Tibial nerve (tissue), 4 donors: Measurements from ENCODE around the gene FAT1. TPM values are rescaled to one million over a fixed set of nuclear protein-coding genes. Genes with fewer than 3 reads are reported as not detected.
"Not testable (repeated sequence)": the region's sequence is repeated elsewhere in the genome, so short reads cannot be mapped to it uniquely, and the experiment has no call there.

Source experiments
- DNase-seq, 2 donors: peaks; one replicate each; pipeline ENCODE4 v3.0.0-alpha.2; 2019; ENCODE audit warnings: low spot score in 2 of 2
- H3K27ac ChIP-seq, 4 donors: fragments of 200-600 bp; sonication (generic) in 3 of 4; one replicate each; pipeline ENCODE4 v1.5.1; 2017 to 2019; ENCODE audit warnings: mild to moderate bottlenecking in 1 of 4
- H3K27me3 ChIP-seq, 2 donors: fragments of 200-600 bp; sonication (generic) in 1 of 2; one replicate each; pipeline versions ENCODE4 v1.5.1 to v1.6.0; 2017 to 2019
- H3K36me3 ChIP-seq, 3 donors: fragments of 200-600 bp; sonication (generic); one replicate each; pipeline ENCODE4 v1.5.1; 2018 to 2019
- H3K4me1 ChIP-seq, 4 donors: fragments of 200-600 bp; sonication (generic) in 3 of 4; one replicate each; pipeline ENCODE4 v1.5.1; 2017 to 2019
- H3K4me3 ChIP-seq, 4 donors: fragments of 200-600 bp; sonication (generic) in 3 of 4; one replicate each; pipeline ENCODE4 v1.5.1; 2017 to 2019; ENCODE audit warnings: mild to moderate bottlenecking in 1 of 4, moderate library complexity in 1 of 4
- H3K9me3 ChIP-seq, 4 donors: fragments of 200-600 bp; sonication (generic) in 3 of 4; one replicate each; pipeline ENCODE4 v1.5.1; 2017 to 2019
- EP300 ChIP-seq, 2 donors: sonication (generic); formaldehyde crosslinking; IDR thresholded peaks; one replicate each; pipeline ENCODE4 v1.6.1; 2017; ENCODE audit warnings: antibody characterized with exemption in 2 of 2, mild to moderate bottlenecking in 1 of 2
- POLR2A ChIP-seq, 2 donors: fragments of 450-650 bp; IDR thresholded peaks; one replicate each; pipeline ENCODE4 v1.6.1; 2017; ENCODE audit warnings: antibody characterized with exemption in 2 of 2, mild to moderate bottlenecking in 2 of 2, moderate library complexity in 2 of 2
- WGBS, 2 donors: methylation state at CpG; one replicate each; pipeline ENCODE4 v1.1.5; 2018; 5-methylcytosine and 5-hydroxymethylcytosine counted together
- total RNA-seq, 4 donors: library from RNA; depleted of rRNA; stranded (reverse); fragments of >200 nt; gene quantifications; one replicate each; pipeline ENCODE4 v1.1.0, GENCODE V29; 2016
- TF ChIP-seq, protein P1 (sequence below), 5 experiments: fragments of 200-600 bp in 3 of 5; fragments of 450-650 bp in 2 of 5; sonication (generic) in 3 of 5; IDR thresholded peaks; one replicate each; pipeline ENCODE4 v1.5.1; 2016 to 2019; ENCODE audit warnings: antibody characterized with exemption in 5 of 5, mild to moderate bottlenecking in 3 of 5, moderate library complexity in 2 of 5

Gene FAT1
- total RNA-seq, 4 donors from 2014 or later, result 85.2 to 119 (median 91.6) TPM

DNA sequence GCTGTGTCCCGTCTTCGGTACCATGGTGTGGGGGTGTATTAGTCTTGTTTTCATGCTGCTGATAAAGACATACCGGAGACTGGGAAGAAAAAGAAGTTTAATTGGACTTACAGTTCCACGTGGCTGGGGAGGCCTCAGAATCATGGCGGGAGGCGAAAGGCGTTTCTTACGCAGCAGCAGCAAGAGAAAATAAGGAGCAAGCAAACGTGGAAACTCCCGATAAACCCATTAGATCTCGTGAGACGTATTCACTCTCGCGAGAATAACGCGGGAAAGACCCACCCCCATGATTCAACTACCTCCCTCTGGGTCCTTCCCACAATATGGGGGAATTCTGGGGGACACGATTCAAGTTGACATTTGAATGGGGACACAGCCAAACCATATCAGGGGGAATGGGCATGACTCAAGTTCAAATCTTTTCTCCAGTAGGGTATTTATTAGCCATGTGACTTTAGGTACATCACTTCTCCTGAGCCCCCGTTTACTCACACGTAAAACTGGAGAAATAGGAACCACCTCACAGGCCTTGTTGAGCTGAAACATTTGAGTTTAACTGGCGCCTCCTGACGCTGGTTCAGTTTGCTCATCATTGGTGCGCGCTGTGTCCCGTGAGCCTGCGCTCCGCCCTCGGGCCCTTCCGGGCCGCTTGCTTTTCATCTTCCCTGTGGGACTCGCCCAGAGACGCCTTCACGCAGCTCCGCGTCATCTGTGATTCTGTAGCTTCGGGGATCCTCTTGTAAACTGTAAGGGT is 35.5 kb upstream of the FAT1 start:
- no peak overlapping the region for H3K27ac ChIP-seq
- no peaks in the 10 kb centered on the region for H3K36me3 ChIP-seq
- 95% methylated on average over 35 of the region's 35 CpGs for whole genome bisulfite sequencing, 2 donors
- H3K9me3 ChIP-seq, result no peaks in the 10 kb centered on the region
- DNase-seq, result no peak
- no peak overlapping the region for H3K4me3 ChIP-seq
- TF ChIP-seq POLR2A (IDR thresholded peaks at IDR 0.05) (no peak), EP300 (IDR thresholded peaks at IDR 0.05) (no peak)
- TF ChIP-seq, protein P1, sequence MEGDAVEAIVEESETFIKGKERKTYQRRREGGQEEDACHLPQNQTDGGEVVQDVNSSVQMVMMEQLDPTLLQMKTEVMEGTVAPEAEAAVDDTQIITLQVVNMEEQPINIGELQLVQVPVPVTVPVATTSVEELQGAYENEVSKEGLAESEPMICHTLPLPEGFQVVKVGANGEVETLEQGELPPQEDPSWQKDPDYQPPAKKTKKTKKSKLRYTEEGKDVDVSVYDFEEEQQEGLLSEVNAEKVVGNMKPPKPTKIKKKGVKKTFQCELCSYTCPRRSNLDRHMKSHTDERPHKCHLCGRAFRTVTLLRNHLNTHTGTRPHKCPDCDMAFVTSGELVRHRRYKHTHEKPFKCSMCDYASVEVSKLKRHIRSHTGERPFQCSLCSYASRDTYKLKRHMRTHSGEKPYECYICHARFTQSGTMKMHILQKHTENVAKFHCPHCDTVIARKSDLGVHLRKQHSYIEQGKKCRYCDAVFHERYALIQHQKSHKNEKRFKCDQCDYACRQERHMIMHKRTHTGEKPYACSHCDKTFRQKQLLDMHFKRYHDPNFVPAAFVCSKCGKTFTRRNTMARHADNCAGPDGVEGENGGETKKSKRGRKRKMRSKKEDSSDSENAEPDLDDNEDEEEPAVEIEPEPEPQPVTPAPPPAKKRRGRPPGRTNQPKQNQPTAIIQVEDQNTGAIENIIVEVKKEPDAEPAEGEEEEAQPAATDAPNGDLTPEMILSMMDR (IDR thresholded peaks at IDR 0.05), result no peak
- H3K4me1 ChIP-seq, result no peaks in the 10 kb centered on the region
- H3K27me3 ChIP-seq, result no peaks in the 10 kb centered on the region

DNA sequence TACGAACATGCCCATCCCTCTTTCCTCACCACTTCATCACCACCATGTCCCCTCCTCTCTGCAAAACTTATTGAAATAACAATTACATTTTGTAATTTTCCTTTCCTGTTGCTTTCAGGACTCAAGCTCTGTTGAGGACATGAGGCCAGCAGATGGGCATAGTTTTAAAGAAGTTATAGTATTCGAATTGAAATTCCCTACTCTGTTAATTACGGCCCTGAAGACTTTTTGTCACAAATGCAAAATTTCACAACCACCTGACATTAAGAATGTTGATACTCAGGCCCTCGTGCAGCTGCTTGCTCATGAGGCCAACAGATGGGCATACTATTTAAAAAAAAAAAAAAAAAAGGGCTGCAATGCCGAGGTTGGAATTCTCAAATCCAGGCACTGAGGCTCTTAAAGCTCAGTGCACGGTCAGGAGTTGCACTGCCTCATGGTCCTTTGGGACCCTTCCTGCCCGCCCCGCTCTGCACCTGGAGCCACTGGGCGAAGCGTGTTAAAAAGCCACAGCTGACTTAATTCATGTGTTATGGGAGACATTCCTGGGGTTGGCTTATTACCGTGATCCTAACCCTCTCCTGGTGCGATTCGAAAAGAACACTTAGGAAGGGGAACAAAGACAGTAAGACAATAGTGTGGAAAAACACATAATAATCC is 34.2 kb upstream of the FAT1 start:
- 71 to 72% methylated on average over 13 of the region's 13 CpGs for WGBS, 2 donors
- no peak for DNase-seq
- no peak for TF ChIP-seq POLR2A (IDR thresholded peaks at IDR 0.05)
- TF ChIP-seq EP300 (IDR thresholded peaks at IDR 0.05), result no peak
- TF ChIP-seq, protein P1 (IDR thresholded peaks at IDR 0.05), result no peak

DNA sequence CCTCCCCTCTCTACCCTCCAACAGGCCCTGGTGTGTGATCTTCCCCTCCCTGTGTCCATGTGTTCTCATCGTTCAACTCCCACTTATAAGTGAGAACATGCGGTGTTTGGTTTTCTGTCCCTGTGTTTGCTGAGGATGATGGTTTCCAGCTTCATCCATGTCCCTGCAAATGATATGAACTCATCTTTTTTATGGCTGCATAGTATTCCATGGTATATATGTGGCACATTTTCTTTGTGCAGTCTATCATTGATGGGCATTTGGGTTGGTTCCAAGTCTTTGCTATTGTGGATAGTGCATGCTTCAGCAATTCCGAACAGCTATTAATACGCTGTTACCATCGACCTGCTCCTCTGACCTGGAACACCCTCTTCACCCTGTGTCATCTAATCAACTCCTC is 32.9 kb upstream of the FAT1 start:
- not testable (repeated sequence) for H3K27ac ChIP-seq, H3K4me3 ChIP-seq, DNase-seq, H3K4me1 ChIP-seq, H3K27me3 ChIP-seq, H3K9me3 ChIP-seq, H3K36me3 ChIP-seq
- WGBS, 2 donors, result 92 to 97% methylated on average over 5 of the region's 5 CpGs

More for the DNA sequence above, 34.2 kb upstream of the FAT1 start:
- no peaks in the 10 kb centered on the region for H3K9me3 ChIP-seq
- no peak overlapping the region for H3K4me3 ChIP-seq
- no peaks in the 10 kb centered on the region for H3K36me3 ChIP-seq
- no peak overlapping the region for H3K27ac ChIP-seq
- H3K4me1 ChIP-seq, result no peaks in the 10 kb centered on the region
- H3K27me3 ChIP-seq, result no peaks in the 10 kb centered on the region

DNA sequence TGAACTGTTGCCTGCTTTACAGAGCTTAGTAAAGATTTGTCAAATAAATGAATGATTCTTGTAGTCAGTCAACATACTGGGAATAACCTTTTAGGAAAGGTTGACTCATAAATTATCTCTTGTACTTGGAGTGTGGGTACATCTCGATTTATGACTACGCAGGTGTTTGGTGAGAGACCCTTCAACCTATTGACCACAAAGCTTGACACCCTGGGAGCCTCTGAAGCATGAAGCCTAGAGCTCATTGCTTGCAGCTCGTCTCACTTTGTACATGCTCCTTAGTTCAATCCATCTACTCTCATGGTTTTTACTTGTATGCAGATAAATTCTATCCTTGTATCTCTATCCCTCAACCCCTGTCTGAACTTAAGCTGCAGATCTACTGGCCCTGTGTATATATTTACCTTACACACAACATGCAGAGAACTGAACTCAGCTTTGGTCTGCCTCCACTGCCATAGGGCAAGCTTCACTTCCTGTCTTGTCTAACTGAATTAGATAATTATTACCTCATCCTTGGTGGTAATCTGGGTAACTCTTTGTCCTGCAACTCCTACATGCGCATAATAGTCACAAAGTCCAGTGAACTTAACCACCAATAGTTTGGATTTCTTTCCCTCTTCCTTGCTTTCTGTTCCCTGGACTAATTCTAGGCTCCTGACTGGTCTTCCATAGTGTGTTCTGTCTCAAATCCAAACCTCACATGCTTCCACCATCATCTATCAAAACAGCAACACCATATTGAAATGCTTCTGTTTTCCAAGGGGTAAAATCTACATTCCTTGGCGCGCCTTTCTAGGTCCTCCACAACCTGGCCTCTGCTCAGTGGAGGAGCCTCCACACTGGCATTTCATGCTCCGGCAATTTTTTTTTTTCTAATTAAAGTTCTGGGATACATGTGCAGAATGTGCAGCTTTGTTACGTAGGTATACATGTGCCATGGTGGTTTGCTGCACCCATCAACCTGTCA is 32.2 kb upstream of the FAT1 start:
- TF ChIP-seq, protein P1 (IDR thresholded peaks at IDR 0.05), result no peak
- TF ChIP-seq EP300 (IDR thresholded peaks at IDR 0.05) (no peak), POLR2A (IDR thresholded peaks at IDR 0.05) (no peak)
- Histone ChIP-seq H3K4me1 (no peaks in the 10 kb centered on the region), H3K9me3 (no peaks in the 10 kb centered on the region), H3K27ac (no peak overlapping the region), H3K4me3 (no peak overlapping the region), H3K27me3 (no peaks in the 10 kb centered on the region), H3K36me3 (no peaks in the 10 kb centered on the region)
- 92 to 94% methylated on average over 8 of the region's 8 CpGs for WGBS, 2 donors
- DNase-seq, result no peak

DNA sequence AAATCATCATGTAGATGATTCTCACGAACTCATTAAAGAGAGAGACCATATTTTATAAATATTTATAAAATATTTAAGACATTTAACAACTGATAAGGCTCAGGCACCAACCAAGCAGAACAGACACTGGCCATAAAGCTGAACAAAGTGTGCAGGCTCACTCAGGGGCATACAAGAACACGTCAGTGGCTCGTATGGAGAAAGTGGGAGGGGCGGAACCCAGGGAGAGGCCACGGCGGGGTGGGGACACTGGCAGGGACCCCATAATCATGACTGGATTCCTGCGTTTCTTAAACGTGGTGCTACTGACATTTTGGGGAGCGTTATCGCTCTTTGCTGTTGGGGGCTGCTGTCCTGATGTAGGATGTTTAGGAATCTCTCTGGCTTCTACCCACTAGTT is 31.3 kb upstream of the FAT1 start:
- TF ChIP-seq EP300 (IDR thresholded peaks at IDR 0.05), result no peak
- no peaks in the 10 kb centered on the region for H3K36me3 ChIP-seq
- DNase-seq, result no peak
- H3K27me3 ChIP-seq, result no peaks in the 10 kb centered on the region
- no peaks in the 10 kb centered on the region for H3K9me3 ChIP-seq
- WGBS, 2 donors, result 80 to 81% methylated on average over 10 of the region's 10 CpGs
- no peak overlapping the region for H3K4me3 ChIP-seq
- no peaks in the 10 kb centered on the region for H3K4me1 ChIP-seq
- no peak overlapping the region for H3K27ac ChIP-seq
